Tibial artery (tissue), 4 donors: ENCODE results near the gene TUBB2B.

Source experiments
- DNase-seq, 2 donors: peaks; one replicate each; pipeline ENCODE4 v3.0.0-alpha.2; 2019
- H3K27ac ChIP-seq, 2 donors: fragments of 200-600 bp; sonication (generic) in 1 of 2; 1 replicate in 1 of 2; 2 replicates in 1 of 2; pipeline ENCODE4 v1.5.1; 2018 to 2019; ENCODE audit warnings: mild to moderate bottlenecking in 1 of 2
- H3K27me3 ChIP-seq, 2 donors: fragments of 200-600 bp; sonication (generic) in 1 of 2; one replicate each; pipeline versions ENCODE4 v1.5.1 to v1.6.0; 2016 to 2019
- H3K36me3 ChIP-seq, 3 donors: fragments of 200-600 bp; sonication (generic) in 2 of 3; one replicate each; pipeline ENCODE4 v1.5.1; 2016 to 2019; ENCODE audit warnings: mild to moderate bottlenecking in 2 of 3
- H3K4me1 ChIP-seq, 4 donors: fragments of 200-600 bp; sonication (generic) in 2 of 4; 1 replicate in 3 of 4; 2 replicates in 1 of 4; pipeline ENCODE4 v1.5.1; 2016 to 2019
- H3K4me3 ChIP-seq, 2 donors: fragments of 200-600 bp; sonication (generic) in 1 of 2; 1 replicate in 1 of 2; 2 replicates in 1 of 2; pipeline ENCODE4 v1.5.1; 2018 to 2019; ENCODE audit warnings: mild to moderate bottlenecking in 2 of 2
- H3K9me3 ChIP-seq, 3 donors: fragments of 200-600 bp; sonication (generic) in 1 of 3; one replicate each; pipeline ENCODE4 v1.5.1; 2016 to 2019
- CTCF ChIP-seq, 2 experiments: fragments of 200-600 bp in 1 of 2; fragments of 450-650 bp in 1 of 2; IDR thresholded peaks; one replicate each; pipeline ENCODE4 v1.5.1; 2017 to 2019; ENCODE audit warnings: antibody characterized with exemption in 2 of 2, mild to moderate bottlenecking in 1 of 2, moderate library complexity in 1 of 2
- intact Hi-C: fragments of 100-400 bp; cut with DNase I; formaldehyde crosslinking; loops from one replicate; pipeline ENCODE4 v1.15.0; 2023; ENCODE audit warnings: low total_unique reads

TUBB2B gene

GRCh38 chr6:3237761-3238662, 10.6 kb upstream of the TUBB2B start:
- Histone ChIP-seq H3K9me3 (no peaks in the 10 kb centered on the region), H3K4me1 (no peaks in the 10 kb centered on the region), H3K27ac (no peak overlapping the region), H3K4me3 (no peak overlapping the region), H3K27me3 (peaks cover 0 to 44% of the 10 kb centered on the region in 2 donors), H3K36me3 (no peaks in the 10 kb centered on the region)
- peak in 1 of 2 donors; percentile 63 for DNase-seq
- intact Hi-C loops: no loop called here
- TF ChIP-seq CTCF (IDR thresholded peaks at IDR 0.05): no peak

- Histone ChIP-seq H3K9me3 (no peaks in the 10 kb centered on the region), H3K4me3 (no peak overlapping the region), H3K36me3 (no peaks in the 10 kb centered on the region), H3K27me3 (peaks cover 0 to 64% of the 10 kb centered on the region in 2 donors), H3K4me1 (peaks cover 0 to 15% (median 13%) of the 10 kb centered on the region in 4 donors), H3K27ac (no peak overlapping the region)
- DNase-seq: no peak
- intact Hi-C loops: no loop called here
- no peak for TF ChIP-seq CTCF (IDR thresholded peaks at IDR 0.05)
Observed at GRCh38 chr6:3236005-3236404, 8.6 kb upstream of the TUBB2B start.

GRCh38 chr6:3235486-3235885, 8.0 kb upstream of the TUBB2B start:
- peaks cover 0 to 69% of the 10 kb centered on the region in 2 donors for H3K27me3 ChIP-seq
- no peak overlapping the region for H3K4me3 ChIP-seq
- no peaks in the 10 kb centered on the region for H3K36me3 ChIP-seq
- intact Hi-C loops: no loop called here
- H3K27ac ChIP-seq: no peak overlapping the region
- H3K4me1 ChIP-seq: peaks cover 0 to 19% (median 14%) of the 10 kb centered on the region in 4 donors
- peak in 1 of 2 donors; percentile 9 for DNase-seq
- TF ChIP-seq CTCF (IDR thresholded peaks at IDR 0.05): no peak
- no peaks in the 10 kb centered on the region for H3K9me3 ChIP-seq

GRCh38 chr6:3233904-3234303, 6.5 kb upstream of the TUBB2B start:
- Histone ChIP-seq H3K9me3 (no peaks in the 10 kb centered on the region), H3K27me3 (peaks cover 0 to 85% of the 10 kb centered on the region in 2 donors), H3K27ac (no peak overlapping the region), H3K36me3 (no peaks in the 10 kb centered on the region), H3K4me3 (no peak overlapping the region), H3K4me1 (peaks cover 0 to 30% (median 26%) of the 10 kb centered on the region in 4 donors)
- no peak for TF ChIP-seq CTCF (IDR thresholded peaks at IDR 0.05)
- no peak for DNase-seq
- intact Hi-C loops: no loop called here

GRCh38 chr6:3233321-3233720, 5.9 kb upstream of the TUBB2B start:
- Histone ChIP-seq H3K27ac (no peak overlapping the region), H3K36me3 (no peaks in the 10 kb centered on the region), H3K27me3 (peaks cover 0 to 88% of the 10 kb centered on the region in 2 donors), H3K9me3 (no peaks in the 10 kb centered on the region), H3K4me1 (peaks cover 0 to 36% (median 32%) of the 10 kb centered on the region in 4 donors), H3K4me3 (no peak overlapping the region)
- no peak for TF ChIP-seq CTCF (IDR thresholded peaks at IDR 0.05)
- no peak for DNase-seq
- intact Hi-C loops: no loop called here
